HepG2 (cell line): ENCODE measurements around the gene TNFRSF21. TPM values are rescaled to one million over a fixed set of nuclear protein-coding genes. Genes with fewer than 3 reads are reported as not detected.

Experiments
- ATAC-seq: fragments of 200-7000 bp; cut with Tn5 transposase; 3 replicates; pipeline ENCODE4 v1.9.1; 2020; ENCODE audit warnings: mild to moderate bottlenecking, moderate library complexity
- BruUV-seq: library from RNA; stranded (reverse); fragments of 400-500 nt; replicated peaks from 2 replicates; lab custom pipeline; 2021; lab: Mats Ljungman, UMichigan
- CTCF ChIA-PET: fragments of 300-600 bp; formaldehyde crosslinking; extraction: SDS; loops from one replicate; lab custom pipeline; 2021; ENCODE audit warnings: low total read pairs, inconsistent platforms, low intra/inter-chr PET ratio; lab: Yijun Ruan, JAX
- POLR2A ChIA-PET: fragments of 350-600 bp; sonication (Branson Sonifier 250); formaldehyde crosslinking; loops from one replicate; lab custom pipeline; 2020; ENCODE audit warnings: antibody characterized with exemption, inconsistent platforms; lab: Yijun Ruan, JAX
- DNase-seq: peaks from one replicate; pipeline ENCODE4 v3.0.0-alpha.2; 2015; ENCODE audit warnings: low spot score
- FAIRE-seq: peaks from 3 replicates; lab custom pipeline; 2011; peaks lifted over from hg19 to GRCh38; lab: Jason Lieb, UNC
- H2AFZ ChIP-seq: one replicate; pipeline ENCODE4 v1.6.1; 2011; ENCODE audit warnings: low read length, inconsistent platforms
- H3K27ac ChIP-seq: fragments of 300-600 bp; 3 replicates; pipeline ENCODE4 v1.8.0; 2011; ENCODE audit warnings: mixed run types, mild to moderate bottlenecking, mixed read lengths, low read length, inconsistent platforms; ENCODE audit not compliant: insufficient read depth; ENCODE audit errors: extremely low read length
- H3K27me3 ChIP-seq, 2 experiments: fragments of 200-600 bp in 1 of 2; 2 replicates in 1 of 2; 3 replicates in 1 of 2; pipeline versions ENCODE4 v1.6.0 to v1.8.0; 2011; ENCODE audit warnings: low read length in 2 of 2, mild to moderate bottlenecking in 2 of 2, moderate library complexity in 2 of 2, inconsistent platforms in 1 of 2; ENCODE audit not compliant: insufficient read depth in 2 of 2, control insufficient read depth in 1 of 2
- H3K36me3 ChIP-seq, 2 experiments: fragments of 200-600 bp in 1 of 2; replicated peaks in 1 of 2; 2 replicates in 1 of 2; 3 replicates in 1 of 2; pipeline versions ENCODE4 v1.5.1 to v1.8.0; 2011; ENCODE audit warnings: low read length in 2 of 2, inconsistent platforms in 1 of 2; ENCODE audit not compliant: insufficient read depth in 2 of 2, control insufficient read depth in 1 of 2
- H3K4me1 ChIP-seq: 2 replicates; pipeline ENCODE4 v1.5.1; 2012; ENCODE audit warnings: low read length, inconsistent platforms; ENCODE audit not compliant: insufficient read depth
- H3K4me2 ChIP-seq: 2 replicates; pipeline ENCODE4 v1.6.0; 2011; ENCODE audit warnings: low read depth, low read length, inconsistent platforms
- H3K4me3 ChIP-seq, 3 experiments: fragments of 200-600 bp in 1 of 3; sonication (generic), shearing (Covaris generic) in 1 of 3; replicated peaks in 1 of 3; 2 replicates each; pipeline ENCODE4 v1.5.1; 2011 to 2016; ENCODE audit warnings: low read length in 3 of 3, inconsistent platforms in 2 of 3, low read depth in 2 of 3, mild to moderate bottlenecking in 2 of 3, control low read depth in 1 of 3, mixed read lengths in 1 of 3; ENCODE audit not compliant: insufficient read depth in 1 of 3
- H3K79me2 ChIP-seq: one replicate; pipeline ENCODE4 v1.6.1; 2011; ENCODE audit warnings: low read length, inconsistent platforms; ENCODE audit not compliant: insufficient read depth
- H3K9ac ChIP-seq: 2 replicates; pipeline ENCODE4 v1.6.0; 2011; ENCODE audit warnings: mild to moderate bottlenecking, low read depth, low read length, inconsistent platforms; ENCODE audit not compliant: insufficient read depth
- H3K9me3 ChIP-seq: 2 replicates; pipeline ENCODE4 v1.5.1; 2012; ENCODE audit warnings: mild to moderate bottlenecking, low read length
- H4K20me1 ChIP-seq: 2 replicates; pipeline ENCODE4 v1.6.0; 2011; ENCODE audit warnings: inconsistent platforms, mild to moderate bottlenecking, low read length, moderate library complexity; ENCODE audit not compliant: insufficient read depth
- GATAD1 ChIP-seq: IDR thresholded peaks from 2 replicates; pipeline ENCODE4 v1.6.1; 2016; ENCODE audit warnings: missing genetic modification reagents, missing compliant biosample characterization
- HNF4A ChIP-seq: sonication (generic); formaldehyde crosslinking; IDR thresholded peaks from 2 replicates; pipeline ENCODE4 v1.4.0; 2020; ENCODE audit warnings: missing genetic modification reagents
- IRF1 ChIP-seq: sonication (generic); formaldehyde crosslinking; IDR thresholded peaks from 2 replicates; pipeline ENCODE4 v1.4.0; 2020; ENCODE audit warnings: low read depth, mild to moderate bottlenecking, missing genetic modification reagents
- KMT2B ChIP-seq: IDR thresholded peaks from 2 replicates; pipeline ENCODE4 v1.6.1; 2016; ENCODE audit warnings: missing genetic modification reagents, missing compliant biosample characterization
- RFXAP ChIP-seq: sonication (generic); formaldehyde crosslinking; IDR thresholded peaks from 2 replicates; pipeline ENCODE4 v1.4.0; 2020; ENCODE audit warnings: missing genetic modification reagents, borderline replicate concordance
- ZBTB37 ChIP-seq: sonication (generic); formaldehyde crosslinking; IDR thresholded peaks from 2 replicates; pipeline ENCODE4 v1.4.0; 2020; ENCODE audit warnings: mild to moderate bottlenecking, missing genetic modification reagents
- ZBTB43 ChIP-seq: sonication (generic); formaldehyde crosslinking; conservative IDR thresholded peaks from 2 replicates; pipeline ENCODE4 v1.4.0; 2020; ENCODE audit warnings: missing genetic modification reagents
- ZFP82 ChIP-seq: sonication (generic); formaldehyde crosslinking; IDR thresholded peaks from 2 replicates; pipeline ENCODE4 v1.5.1; 2020; ENCODE audit warnings: mild to moderate bottlenecking, missing genetic modification reagents, borderline replicate concordance
- ZMAT3 ChIP-seq: sonication (generic); formaldehyde crosslinking; conservative IDR thresholded peaks from 2 replicates; pipeline ENCODE4 v1.7.0; 2021; ENCODE audit warnings: missing genetic modification reagents
- ZNF121 ChIP-seq: sonication (generic); formaldehyde crosslinking; IDR thresholded peaks from 2 replicates; pipeline ENCODE4 v1.5.0; 2020; ENCODE audit warnings: mild to moderate bottlenecking, missing genetic modification reagents
- WGBS: methylation state at CpG from one replicate; pipeline ENCODE4 v1.1.6; 2017; ENCODE audit warnings: low lambda C conversion rate; 5-methylcytosine and 5-hydroxymethylcytosine counted together
- in situ Hi-C: cut with HindIII; loops from 2 replicates; pipeline ENCODE4 v1.10.0; 2017; ENCODE audit warnings: low pct_unique_long_range_greater_than_20kb; ENCODE audit not compliant: extremely low pct_ligation_motif_present
- intact Hi-C: fragments of 100-400 bp; cut with micrococcal nuclease; formaldehyde crosslinking; loops from one replicate; pipeline ENCODE4 v1.10.0; 2022; ENCODE audit not compliant: unreplicated experiment
- polyA plus RNA-seq, 8 experiments: library from polyadenylated mRNA; depleted of rRNA in 3 of 8; stranded (reverse) in 7 of 8; unstranded in 1 of 8; fragments of >200 nt; fragmentation: Illumina TruSeq in 4 of 8; extraction: Trizol in 4 of 8; gene quantifications; 2 replicates each; pipeline versions ENCODE4 v1.2.1 to v1.2.3, GENCODE V29; 2011 to 2016; ENCODE audit warnings: low read depth in 4 of 8, missing spikeins in 1 of 8, mixed read lengths in 1 of 8; ENCODE audit not compliant: insufficient read depth in 1 of 8
- total RNA-seq, 5 experiments: library from RNA; depleted of rRNA; stranded (reverse); fragments of >200 nt; fragmentation: Illumina TruSeq; extraction: Trizol; gene quantifications; 2 replicates each; pipeline ENCODE4 v1.2.3, GENCODE V29; 2016; ENCODE audit warnings: low read depth in 1 of 5

The TNFRSF21 gene
- total and polyA plus RNA-seq, 2 of the 13 experiments (the other 11 are each of a cell fraction or from before 2014, with no cell fraction given): 24.8 to 46.3 TPM

- peaks cover 57% of the 10 kb centered on the region for H3K79me2 ChIP-seq
- no peak for DNase-seq
- H2AFZ ChIP-seq: no peak overlapping the region
- H3K27ac ChIP-seq: no peak overlapping the region
- no peak overlapping the region for H3K4me2 ChIP-seq
- ChIA-PET POLR2A (no interaction called here), CTCF (no interaction called here)
- H3K27me3 ChIP-seq: no peaks in the 10 kb centered on the region
- no peaks in the 10 kb centered on the region for H3K9me3 ChIP-seq
- no peak for FAIRE-seq
- H3K4me1 ChIP-seq: peaks cover 33% of the 10 kb centered on the region
- peaks cover 26 to 57% of the 10 kb centered on the region in 2 experiments for H3K36me3 ChIP-seq
- WGBS: 95% methylated on average over 3 of the region's 3 CpGs
- ATAC-seq: no peak
- H3K9ac ChIP-seq: no peak overlapping the region
- no peak overlapping the region for H3K4me3 ChIP-seq
- peaks cover 8% of the 10 kb centered on the region for H4K20me1 ChIP-seq
- in situ Hi-C loops (no loop called here), intact Hi-C loops (no loop called here)
- no TSS peak for BruUV-seq
- TF ChIP-seq RFXAP: no peak
- TF ChIP-seq GATAD1 (CRISPR knock-in tag): no peak
- no peak for TF ChIP-seq IRF1 (CRISPR knock-in tag)
- no peak for TF ChIP-seq ZNF121
- no peak for TF ChIP-seq ZFP82
- TF ChIP-seq HNF4A: no peak
- TF ChIP-seq ZBTB43 (CRISPR knock-in tag): no peak
- no peak for TF ChIP-seq KMT2B (CRISPR knock-in tag)
- TF ChIP-seq ZMAT3 (CRISPR knock-in tag): no peak
- TF ChIP-seq ZBTB37: no peak
These were observed 33.3 kb downstream of the TNFRSF21 start for GRCh38 chr6:47276377-47276776.
